HG03025 (cell line): Measurements from ENCODE around the gene EIF2B1.

Experiments
- ATAC-seq: cut with Tn5 transposase; IDR thresholded peaks from one replicate; pipeline ENCODE4 v1.9.1; 2021; ENCODE audit warnings: mild to moderate bottlenecking, moderate library complexity; ENCODE audit not compliant: unreplicated experiment, low FRiP score

Gene EIF2B1

DNA sequence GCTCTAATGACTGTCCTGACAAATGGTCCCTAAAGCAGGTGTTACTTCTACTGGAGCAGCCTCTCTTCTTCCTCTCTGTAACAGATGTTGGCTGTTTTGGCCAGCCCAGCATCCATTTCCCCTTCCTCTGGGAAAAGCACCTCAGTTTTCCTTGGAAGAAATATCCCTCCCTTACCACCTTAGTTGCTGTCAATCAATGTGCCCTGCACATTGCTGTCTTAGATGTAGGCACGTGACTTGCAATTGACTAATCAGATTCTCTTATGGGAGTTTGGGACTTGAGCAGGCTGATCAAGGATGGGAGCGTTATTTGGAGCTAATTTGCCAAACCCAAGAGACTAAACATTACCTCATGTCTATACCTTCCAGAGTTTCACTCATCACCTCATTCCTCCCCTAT lies 61.1 kb downstream of the EIF2B1 start:
- no peak for ATAC-seq

GRCh38 chr12:123571343-123571813 lies 62.1 kb downstream of the EIF2B1 start:
- no peak for ATAC-seq
